Stimulated activated CD8-positive, alpha-beta memory T cell treated with anti-CD3 and anti-CD28 coated beads, Interleukin-4, amount 100 ng/mL, for 48 hours (primary cell): ENCODE measurements around the gene DDX49.
"Not testable (repeated sequence)": the region's sequence is repeated elsewhere in the genome, so short reads cannot be mapped to it uniquely, and the experiment has no call there.

Experiments
- DNase-seq: peaks from one replicate; pipeline ENCODE4 v3.0.0-alpha.2; 2020

DDX49 gene

DNA sequence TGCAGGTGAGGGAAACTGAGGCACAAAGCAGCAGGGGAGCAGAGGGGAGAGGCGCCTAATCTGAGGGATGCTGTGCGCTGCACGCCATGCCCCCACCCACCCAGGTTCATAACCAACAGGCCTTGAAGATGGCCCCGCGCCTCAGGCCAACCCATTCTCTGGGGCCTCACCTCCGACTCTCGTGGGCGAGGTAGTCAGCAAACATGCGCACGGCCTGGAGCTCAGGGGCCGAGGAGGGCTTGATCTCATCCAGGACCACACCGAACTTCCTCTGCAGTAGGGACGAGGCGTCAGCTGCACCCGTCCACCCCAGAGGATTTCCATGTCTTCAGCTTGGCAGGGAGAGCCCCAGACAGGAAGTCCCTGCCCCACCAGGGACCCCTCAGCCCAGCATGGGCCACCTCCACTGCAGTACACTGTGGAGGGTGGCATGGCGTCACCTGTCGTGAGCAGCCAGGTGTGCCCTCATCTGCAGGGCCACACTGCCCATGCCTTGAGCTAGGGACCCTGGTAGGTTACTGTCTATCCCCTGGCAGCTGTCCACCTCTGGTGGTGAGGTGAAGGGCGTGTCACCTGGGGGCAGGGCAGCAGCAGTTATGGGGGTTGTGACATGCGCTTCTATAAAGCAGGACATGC is 8.6 kb upstream of the DDX49 start:
- no peak for DNase-seq

DNA sequence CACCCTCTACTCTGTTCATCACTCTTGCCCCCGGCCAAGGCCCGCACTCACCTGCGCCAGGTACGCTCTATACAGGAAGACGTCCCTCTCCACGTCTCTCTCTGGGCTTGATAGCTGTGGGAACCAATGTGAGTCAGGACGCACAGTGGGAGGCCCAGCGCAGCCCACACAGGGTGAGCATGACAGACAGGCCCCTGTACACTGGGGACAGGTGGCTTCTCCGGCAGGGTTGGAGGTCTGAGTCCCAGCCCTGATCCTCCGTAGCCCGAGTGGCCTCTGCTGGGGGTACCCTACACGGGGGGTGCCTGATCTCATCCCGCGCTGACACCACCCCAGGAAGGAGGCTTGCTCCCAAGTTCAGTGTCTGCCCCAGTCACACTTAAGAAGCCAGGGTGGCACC is 6.6 kb upstream of the DDX49 start:
- no peak for DNase-seq

DNA sequence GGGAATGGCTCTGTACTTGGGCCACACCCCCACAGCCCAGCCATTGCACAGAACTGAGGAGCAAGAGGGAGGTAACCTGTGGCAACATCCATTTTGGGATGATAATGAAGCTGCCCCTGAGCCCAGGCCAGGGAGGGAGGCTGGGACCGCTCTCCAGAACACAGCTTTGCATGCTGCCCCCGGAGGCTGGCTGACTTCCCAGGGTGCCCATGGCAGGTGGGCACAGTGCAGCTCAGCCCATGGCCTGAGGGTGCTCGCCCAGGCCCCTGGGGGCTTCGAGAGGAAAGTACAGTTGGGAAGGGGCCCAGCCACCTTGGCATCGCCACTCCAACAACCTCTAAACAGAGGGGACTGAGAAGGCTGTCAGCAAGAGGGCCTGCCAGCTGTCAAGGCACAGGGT is 6.0 kb upstream of the DDX49 start:
- no peak for DNase-seq

DNA sequence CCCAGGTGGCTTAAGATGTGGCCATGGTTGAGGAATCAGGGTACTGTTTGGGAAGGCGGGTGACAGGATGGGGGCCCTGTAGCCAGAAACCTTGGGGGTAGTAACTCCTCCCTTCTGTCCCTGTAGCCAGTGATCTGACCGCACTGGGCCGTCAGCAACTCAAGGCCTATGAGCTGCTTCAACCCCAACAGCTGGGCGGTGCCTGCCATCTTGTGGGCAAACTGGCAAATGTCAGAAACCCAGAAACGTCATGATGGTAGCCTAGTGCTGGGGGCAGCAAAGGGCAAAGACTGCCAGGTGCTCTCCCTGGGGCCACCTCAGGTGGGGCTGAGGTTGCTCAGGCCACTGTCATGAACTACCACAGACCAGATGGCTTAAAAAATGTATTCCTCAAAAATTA is 3.9 kb upstream of the DDX49 start:
- peak; percentile 58 for DNase-seq

DNA sequence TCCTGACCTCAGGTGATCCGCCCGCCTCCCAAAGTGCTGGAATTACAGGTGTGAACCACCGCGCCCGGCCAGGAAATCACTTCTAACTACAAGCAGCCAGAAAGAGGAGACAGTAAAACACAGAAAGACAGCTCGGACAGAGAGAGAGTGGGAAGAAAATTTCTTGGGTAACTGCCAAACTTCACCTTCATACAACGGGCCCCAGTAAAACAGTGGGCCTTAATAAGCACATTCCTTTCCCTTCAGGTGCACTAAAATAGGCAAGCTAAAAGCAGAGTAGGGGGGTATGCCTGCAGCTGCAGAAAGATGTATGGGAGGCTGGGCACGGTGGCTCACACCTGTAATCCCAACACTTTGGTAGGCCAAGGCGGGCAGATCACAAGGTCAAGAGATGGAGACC is 1.9 kb upstream of the DDX49 start:
- not testable (repeated sequence) for DNase-seq

DNA sequence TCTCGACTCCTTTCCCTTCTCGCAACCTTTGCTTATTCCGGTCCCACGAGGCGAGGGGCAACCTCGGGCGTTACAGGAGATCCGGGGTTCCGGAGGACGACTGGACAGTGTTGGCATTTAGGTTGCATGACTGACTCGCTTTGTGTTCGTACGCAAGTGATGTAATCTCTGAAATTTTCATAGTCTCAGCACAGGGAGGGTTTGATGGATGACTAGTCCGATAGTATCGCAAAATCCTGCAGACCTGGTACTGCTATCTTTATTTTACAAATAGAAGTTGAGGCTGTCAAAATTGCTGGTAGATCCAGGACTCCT is 342 bp downstream of the DDX49 start:
- DNase-seq: no peak

DNA sequence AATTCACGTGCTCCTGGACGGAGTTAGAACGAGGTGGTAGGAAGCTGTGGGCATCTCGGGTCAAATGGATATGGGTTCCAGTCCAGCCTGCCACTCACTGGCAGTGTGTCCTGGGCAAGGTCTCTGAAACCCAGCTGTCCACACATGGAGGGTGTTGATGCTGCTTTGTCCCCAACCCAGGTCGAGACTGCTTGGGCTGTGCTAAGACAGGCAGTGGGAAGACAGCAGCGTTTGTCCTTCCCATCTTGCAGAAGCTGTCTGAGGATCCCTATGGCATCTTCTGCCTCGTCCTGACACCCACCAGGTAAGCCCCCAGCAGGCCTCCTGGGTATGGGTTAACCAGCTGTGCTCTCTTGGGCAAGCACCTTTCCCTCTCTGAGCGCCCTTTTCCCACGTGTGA is 885 bp downstream of the DDX49 start:
- no peak for DNase-seq

DNA sequence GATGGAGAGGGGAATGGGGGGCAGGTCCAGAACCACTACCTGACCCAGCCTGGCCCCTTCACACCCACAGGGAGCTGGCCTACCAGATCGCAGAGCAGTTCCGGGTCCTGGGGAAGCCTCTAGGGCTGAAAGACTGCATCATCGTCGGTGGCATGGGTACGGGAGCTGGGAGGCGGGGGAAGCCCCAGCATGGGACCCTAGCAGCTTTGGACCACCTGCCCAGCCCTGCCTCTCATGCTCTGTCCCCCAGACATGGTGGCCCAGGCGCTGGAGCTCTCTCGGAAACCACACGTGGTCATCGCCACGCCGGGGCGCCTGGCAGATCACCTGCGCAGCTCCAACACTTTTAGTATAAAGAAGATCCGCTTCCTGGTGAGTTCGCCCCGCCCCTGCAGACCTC is 2.1 kb downstream of the DDX49 start:
- DNase-seq: no peak

DNA sequence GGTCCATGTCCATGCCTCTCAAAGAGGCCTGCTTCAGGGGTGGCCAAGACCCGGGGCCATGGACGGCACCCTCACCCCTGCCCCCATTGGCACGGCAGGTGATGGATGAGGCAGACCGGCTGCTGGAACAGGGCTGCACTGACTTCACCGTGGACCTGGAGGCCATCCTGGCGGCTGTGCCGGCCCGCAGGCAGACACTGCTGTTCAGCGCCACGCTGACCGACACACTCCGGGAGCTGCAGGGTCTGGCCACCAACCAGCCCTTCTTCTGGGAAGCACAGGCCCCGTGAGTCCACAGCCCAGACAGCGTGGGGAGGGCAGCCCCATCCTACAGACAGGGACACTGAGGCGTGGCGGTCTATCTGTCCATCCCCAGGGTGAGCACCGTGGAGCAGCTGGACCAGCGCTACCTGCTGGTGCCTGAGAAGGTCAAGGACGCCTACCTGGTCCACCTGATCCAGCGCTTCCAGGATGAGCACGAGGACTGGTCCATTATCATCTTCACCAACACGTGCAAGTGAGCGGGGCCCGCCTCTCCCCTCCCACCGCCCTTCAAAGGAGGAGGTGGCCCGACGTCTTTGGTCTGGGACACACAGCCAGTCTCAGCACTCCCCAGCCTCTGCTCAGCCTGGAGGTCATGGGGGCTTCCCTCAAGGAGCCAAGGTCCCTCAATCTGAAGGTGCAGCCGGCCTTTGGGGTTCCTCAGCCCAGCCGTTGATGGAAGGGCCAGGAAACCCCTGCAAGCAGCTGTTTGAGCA is 2.9 kb downstream of the DDX49 start:
- no peak for DNase-seq

DNA sequence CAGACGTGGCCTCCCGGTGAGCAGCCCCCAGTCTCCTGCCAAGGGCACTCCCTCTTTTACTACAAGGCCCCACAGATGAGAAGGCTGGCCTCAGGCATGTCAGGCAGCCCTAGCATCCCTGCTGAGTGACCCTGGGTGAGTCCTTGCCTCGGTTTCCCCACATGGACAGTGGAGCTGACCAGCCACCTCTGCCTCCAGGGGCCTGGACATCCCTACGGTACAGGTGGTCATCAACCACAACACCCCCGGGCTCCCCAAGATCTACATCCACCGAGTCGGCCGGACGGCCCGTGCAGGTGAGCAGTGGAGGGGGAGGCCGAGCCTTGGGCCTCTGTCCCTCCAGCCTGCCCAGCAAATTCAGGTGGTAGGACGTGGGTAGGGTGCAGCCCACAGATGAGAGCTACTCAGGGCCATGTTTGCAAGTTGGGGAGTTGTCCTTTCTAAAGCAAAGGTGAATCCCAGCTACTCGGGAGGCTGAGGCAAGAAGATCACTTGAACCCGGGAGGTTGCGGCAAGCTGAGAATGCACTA is 5.2 kb downstream of the DDX49 start:
- no peak for DNase-seq

DNA sequence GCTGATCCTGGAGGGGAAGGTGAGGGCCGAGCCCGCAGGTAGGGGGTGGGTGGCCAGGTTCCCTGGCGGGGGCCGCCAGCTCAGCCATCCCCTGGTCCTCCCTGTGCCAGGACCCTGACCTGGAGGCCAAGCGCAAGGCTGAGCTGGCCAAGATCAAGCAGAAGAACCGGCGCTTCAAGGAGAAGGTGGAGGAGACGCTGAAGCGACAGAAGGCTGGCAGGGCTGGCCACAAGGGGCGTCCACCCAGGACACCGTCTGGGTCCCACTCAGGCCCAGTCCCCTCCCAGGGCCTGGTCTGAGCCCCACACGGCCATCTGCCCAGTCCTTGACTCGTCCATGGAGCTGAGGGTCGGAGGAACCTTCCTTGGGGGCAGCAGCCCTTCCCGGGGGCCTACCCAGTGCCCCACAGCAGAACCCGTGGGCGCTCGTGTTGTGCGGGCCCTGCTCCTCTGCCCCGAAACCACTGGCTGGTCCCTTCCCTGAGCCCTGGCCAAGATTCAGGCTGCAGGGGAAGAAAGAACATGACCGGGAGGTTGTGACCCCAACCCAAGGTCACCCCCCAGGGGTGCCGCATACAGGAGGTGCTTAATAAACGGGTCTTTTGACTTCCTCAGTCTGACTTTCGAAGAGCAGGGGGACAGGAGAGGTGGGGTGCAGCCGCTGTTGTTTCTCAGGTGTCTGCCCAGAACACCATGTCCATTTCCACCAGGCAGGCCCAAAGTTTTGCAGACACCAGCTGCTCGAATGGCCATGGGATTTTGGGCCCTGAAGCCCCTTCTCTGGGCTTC is 8.7 kb downstream of the DDX49 start:
- no peak for DNase-seq

DNA sequence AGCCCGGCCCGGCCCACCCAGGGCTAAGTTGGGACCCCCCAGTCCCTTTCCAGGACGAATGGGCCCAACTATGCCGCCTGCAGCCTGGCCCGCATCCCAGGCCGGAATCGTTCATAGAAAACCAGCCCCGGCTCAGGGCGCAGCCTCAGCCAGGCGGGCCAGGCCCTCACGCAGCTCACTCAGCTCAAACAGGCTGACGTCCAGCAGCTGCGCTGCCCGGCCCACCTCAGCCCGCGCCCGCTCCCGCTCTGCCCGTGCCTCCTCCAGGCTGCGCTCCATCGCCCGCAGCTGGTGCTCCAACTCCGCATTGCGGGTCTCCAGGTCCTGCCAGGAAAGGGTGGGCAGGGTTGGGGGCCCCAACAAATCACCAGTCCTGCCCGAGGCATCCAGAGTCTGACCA is 9.8 kb downstream of the DDX49 start:
- DNase-seq: no peak

DNA sequence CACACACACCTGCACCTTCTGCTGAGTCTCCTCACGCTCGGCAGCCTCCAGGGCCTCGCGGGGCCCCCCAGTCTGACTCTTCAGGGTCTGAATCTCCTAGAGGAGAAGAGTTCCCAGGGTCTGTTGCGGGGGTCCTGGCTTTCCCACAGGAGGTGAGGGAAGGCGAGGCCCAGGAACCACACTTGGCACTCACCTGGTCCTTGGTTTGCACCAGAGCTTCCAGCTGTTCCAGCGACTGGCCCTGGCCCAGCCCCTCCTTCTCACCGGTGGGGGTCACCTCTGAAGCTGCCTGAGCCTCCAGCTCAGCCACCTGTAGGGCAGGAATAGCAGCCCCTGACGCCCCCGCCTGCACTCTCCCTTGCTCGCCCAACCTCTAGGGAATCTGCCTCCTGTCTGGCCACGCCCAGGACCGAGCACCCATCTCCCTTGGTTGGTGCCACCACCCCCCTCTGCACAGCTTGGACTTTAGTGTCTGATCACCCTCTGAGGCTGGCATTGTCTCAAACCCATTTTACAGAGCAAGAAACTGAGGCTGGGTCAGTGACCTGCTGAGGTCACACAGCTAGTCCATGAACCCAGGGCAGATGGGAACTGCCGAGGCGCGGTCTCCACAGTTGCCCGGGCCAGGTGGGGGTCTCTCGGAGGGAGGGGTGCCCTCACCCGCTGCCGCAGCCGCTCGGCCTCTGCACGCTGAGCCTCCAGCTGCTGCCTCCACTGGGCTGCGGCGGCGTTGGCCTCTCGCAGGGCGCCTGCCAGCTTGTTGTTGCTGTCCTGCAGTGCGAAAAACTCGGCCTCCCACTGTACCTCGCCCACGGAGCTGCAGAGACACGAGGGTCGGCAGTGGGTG is 12.0 kb downstream of the DDX49 start:
- no peak for DNase-seq

DNA sequence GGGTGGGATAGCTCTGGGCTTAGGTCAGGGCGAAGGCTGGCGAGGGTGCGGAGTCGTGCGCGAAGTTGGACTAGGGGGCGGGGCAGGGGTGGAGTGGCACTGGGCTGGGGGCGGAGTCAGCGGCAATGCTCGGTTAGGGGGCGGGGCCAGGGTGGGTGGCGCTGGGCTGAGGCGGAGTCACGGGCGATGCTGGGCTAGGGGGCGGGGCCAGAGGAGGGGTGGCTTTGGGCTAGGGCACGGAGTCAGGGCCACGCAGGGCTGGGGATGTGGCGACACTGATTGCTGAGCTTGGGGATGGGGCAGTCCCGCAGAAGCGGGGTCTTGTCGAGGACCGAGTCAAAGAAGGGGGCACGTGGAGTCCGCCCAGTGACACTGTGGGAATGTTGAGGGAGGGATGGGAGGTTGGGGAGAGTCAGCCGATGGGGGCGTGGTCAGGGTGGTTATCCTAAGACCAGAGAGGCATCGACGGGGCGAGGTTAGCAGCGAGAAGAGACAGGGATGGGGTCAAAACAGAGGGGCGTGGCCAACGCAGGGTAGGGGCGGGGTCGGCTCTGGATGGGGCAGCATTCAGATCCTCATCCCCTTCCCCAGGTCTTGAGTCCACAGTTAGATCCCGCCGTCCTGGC is 12.8 kb downstream of the DDX49 start:
- DNase-seq: peak; percentile 94

DNA sequence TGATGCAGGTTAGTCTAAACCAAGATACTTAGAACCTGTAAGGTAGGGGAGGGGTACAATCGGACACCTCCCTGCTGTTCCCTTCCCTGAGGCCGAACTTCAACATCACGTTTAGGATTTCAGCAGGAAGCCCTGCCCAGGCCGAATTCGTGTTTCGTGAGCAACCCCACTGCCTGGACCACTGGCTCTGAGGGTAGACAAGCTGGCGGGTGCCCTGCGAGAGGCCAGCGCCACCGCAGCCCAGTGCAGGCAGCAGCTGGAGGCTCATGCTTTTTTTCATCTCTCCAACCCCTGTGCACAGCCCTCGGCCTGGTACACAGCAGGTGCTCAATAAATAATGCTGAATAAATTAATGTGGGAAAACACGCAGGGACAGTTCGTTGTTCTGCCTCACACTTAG is 13.8 kb downstream of the DDX49 start:
- no peak for DNase-seq

DNA sequence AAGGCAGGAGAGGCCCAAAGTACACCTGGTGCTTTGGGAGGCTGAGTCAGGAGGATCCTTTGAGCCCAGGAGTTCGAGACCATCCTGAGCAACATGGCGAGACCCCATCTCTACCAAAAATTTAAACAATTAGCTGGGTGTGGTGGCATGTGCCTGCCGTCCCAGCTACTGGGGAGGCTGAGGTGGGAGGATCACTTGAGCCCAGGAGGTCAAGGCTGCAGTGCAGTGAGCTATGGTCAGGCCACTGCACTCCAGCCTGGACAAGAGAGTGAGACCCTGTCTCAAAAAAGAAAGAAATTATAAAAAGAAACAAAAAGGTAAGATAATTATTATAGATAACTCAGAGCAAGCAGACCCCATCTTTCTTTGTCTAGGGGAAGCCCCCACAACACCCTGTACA is 19.6 kb downstream of the DDX49 start:
- no peak for DNase-seq

DNA sequence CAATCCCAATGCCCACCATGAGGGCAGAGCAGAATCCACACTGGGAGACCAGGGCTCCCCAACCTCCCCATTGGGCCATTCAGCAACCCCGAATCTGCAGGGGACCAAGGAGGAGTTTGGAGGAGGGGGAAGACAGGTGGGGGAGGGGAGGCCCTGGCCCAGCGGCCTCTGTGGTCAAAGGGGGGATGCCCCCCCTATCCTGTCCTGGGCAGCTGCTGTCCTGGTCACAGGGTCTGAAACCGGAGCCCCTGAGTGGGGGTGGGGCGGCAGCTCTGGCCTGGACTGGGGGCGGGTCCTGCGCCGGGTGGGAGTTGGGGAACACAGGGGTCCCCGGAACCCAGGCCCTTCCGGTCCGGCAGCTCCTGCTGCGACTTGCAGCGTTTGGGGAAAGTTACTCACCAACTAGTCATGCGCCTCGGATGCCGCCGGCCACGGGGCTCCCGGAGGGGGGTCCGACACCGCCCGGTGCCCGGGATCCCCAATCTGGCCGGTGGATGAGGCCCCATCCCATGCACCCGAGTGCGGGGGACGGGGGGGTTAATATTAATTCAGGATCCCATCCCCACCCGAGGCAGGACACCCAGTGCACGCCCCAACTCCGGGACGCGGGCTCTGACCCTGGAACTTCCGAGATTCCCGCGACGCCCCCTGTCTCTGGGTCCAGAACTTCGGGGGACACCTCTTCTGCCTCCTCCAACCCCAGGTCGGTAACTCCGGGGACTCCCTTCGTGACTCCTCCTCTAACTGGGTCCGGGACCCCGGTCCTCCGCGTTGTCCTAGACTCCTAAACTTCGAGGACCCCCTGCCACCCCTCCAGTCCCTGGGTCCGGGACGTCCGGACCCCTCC is 20.6 kb downstream of the DDX49 start:
- no peak for DNase-seq

DNA sequence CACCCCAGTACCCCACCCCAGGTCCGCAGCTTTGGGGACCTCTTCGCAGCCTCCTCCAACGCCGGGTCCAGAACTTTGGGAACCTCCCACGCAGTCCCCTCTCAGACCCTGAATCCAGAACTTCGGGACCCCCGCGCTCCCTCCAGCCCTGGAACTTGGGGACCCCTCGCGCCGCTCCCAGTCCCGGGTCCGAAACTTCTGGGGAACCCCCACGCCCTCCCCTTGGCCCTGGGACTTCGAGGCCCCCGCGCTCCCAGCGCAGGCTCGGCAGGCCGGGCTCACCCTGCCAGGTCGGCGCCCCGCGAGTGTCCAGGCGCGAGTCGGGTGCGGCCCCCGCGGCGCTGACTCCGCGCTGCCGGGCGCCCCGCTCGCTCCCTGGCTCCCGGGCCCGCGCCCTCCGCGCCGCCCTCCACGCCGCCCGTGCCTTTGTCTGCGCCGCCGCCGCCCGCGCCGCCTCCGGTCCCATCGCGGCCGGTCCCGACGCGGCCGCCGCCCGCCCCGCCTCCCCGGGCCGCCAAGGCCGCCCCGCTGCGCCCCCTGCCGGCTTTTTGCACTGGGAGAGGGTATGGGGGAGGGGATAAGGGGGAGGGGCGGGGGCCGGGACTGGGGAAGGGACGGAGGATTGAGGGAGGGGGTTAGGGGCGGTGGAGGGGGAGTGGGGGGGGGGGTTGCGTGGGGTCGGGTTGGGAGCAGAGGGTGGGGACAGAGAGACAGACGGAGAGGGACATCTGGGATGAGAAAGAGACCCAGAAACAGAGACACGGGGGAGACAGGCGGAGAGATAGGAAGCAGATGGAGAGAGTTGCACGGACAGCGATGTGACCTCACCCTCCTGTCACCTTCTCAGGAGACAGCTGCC is 21.5 kb downstream of the DDX49 start, which contains the start of gene HOMER3:
Gene HOMER3 (minus strand): TSS at position 449 of the 859 bp plus-strand sequence. CDS start 2,235 bp downstream, outside the sequence.
- peak; percentile 89 for DNase-seq

DNA sequence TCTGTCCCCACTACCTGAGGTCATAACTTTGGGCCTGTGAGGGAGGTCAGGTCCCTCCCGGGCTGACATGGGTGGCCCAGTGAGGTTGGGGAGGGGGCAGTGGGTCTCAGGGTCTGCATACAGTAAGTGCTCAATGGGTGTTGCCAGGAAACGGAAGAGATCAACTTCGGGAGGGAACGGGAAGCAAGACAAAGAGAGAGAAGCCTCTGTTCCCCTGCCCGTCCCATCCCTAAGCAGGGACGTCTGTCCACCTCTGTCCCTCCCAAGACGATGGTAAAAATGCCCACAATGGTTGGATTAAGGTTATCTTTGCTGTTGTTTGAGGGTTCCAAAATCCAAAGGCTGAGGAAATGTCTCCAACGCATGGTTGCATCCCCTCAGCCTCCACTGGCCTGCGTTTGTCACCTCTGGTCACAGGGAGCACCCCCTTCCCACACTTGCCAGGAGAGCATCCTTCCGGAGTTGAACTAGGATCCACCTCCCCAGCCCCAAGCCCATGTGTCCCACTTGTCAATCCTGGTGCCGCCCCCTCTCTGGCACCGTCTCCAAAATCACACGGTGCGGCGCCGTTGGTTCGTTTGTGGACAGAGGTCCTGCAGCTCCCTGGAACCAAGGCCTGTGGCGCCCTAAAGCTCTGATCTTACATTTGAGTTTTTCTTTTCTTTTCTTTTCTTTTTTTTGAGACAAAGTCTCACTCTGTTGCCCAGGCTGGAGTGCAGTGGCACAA is 22.3 kb downstream of the DDX49 start:
- no peak for DNase-seq

DNA sequence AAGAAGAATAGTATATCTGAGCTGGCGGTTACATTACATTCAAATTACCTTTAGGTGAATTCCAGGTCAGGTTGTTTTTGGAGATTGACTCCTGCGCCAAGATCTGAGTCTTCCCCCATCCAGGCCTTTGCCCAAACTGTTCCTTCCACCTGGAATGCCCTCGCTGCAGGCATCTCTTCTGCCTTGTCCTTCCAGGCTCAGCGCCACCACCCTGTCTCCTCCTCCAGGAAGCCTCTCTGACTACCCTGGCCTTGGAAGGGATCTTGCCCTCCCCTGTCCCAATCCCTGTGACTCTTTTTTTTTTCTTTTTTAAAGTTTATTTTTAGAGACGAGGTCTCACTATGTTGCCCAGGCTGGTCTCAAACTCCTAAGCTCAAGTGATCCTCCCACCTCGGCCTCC is 23.2 kb downstream of the DDX49 start:
- no peak for DNase-seq
